Measurements from ENCODE around the gene CHST3. TPM values are rescaled to one million over a fixed set of nuclear protein-coding genes. Genes with fewer than 3 reads are reported as not detected.
A peak's percentile ranks its signal among the peaks of the same experiment; 100 is the strongest.
"Not testable (repeated sequence)": the region's sequence is repeated elsewhere in the genome, so short reads cannot be mapped to it uniquely, and the experiment has no call there.

CHST3 gene
- total RNA-seq, 2 experiments from 2014 or later = 0.05 TPM; not detected in 1

GRCh38 chr10:71962901-71963300 lies 1.3 kb upstream of the CHST3 start:
- peaks cover 82% of the 10 kb centered on the region for H3K27me3 Mint-ChIP-seq
- H3K27ac Mint-ChIP-seq = no peak overlapping the region
- H3K4me3 Mint-ChIP-seq = no peak overlapping the region
- ATAC-seq (no peak), DNase-seq (no peak)
- H3K36me3 Mint-ChIP-seq = no peaks in the 10 kb centered on the region
- H3K9me3 Mint-ChIP-seq (ENCODE audit: low read depth) = no peaks in the 10 kb centered on the region
- CTCF ChIA-PET = no interaction called here
- peaks cover 4% of the 10 kb centered on the region for H3K4me1 Mint-ChIP-seq

GRCh38 chr10:71963351-71964097 lies 671 bp upstream of the CHST3 start:
- Mint-ChIP-seq H3K4me1 (peaks cover 4% of the 10 kb centered on the region), H3K4me3 (no peak overlapping the region), H3K36me3 (no peaks in the 10 kb centered on the region), H3K9me3 (ENCODE audit: low read depth) (no peaks in the 10 kb centered on the region), H3K27ac (no peak overlapping the region), H3K27me3 (peaks cover 82% of the 10 kb centered on the region)
- DNase-seq (no peak), ATAC-seq (no peak)
- CTCF ChIA-PET = no interaction called here

- peaks cover 4% of the 10 kb centered on the region for H3K4me1 Mint-ChIP-seq
- peak overlapping the region; percentile 20 for H3K4me3 Mint-ChIP-seq
- ATAC-seq = no peak
- no peaks in the 10 kb centered on the region for H3K9me3 Mint-ChIP-seq (ENCODE audit: low read depth)
- peaks cover 71% of the 10 kb centered on the region for H3K27me3 Mint-ChIP-seq
- DNase-seq = no peak
- H3K27ac Mint-ChIP-seq = no peak overlapping the region
- no peaks in the 10 kb centered on the region for H3K36me3 Mint-ChIP-seq
- CTCF ChIA-PET = no interaction called here
Observed at GRCh38 chr10:71964743-71965515, 734 bp downstream of the CHST3 start.

GRCh38 chr10:71965623-71966022 lies 1.4 kb downstream of the CHST3 start:
- Mint-ChIP-seq H3K4me1 (peaks cover 4% of the 10 kb centered on the region), H3K27me3 (peaks cover 65% of the 10 kb centered on the region), H3K27ac (no peak overlapping the region), H3K4me3 (no peak overlapping the region), H3K36me3 (no peaks in the 10 kb centered on the region), H3K9me3 (ENCODE audit: low read depth) (no peaks in the 10 kb centered on the region)
- ATAC-seq (no peak), DNase-seq (no peak)
- CTCF ChIA-PET = no interaction called here

GRCh38 chr10:71966046-71967004 lies 2.1 kb downstream of the CHST3 start:
- H3K4me3 Mint-ChIP-seq = no peak overlapping the region
- DNase-seq = no peak
- CTCF ChIA-PET = no interaction called here
- peaks cover 62% of the 10 kb centered on the region for H3K27me3 Mint-ChIP-seq
- H3K27ac Mint-ChIP-seq = no peak overlapping the region
- H3K4me1 Mint-ChIP-seq = peaks cover 4% of the 10 kb centered on the region
- no peaks in the 10 kb centered on the region for H3K36me3 Mint-ChIP-seq
- no peaks in the 10 kb centered on the region for H3K9me3 Mint-ChIP-seq (ENCODE audit: low read depth)
- no peak for ATAC-seq

GRCh38 chr10:71967958-71968357 lies 3.8 kb downstream of the CHST3 start:
- H3K27me3 Mint-ChIP-seq = peaks cover 53% of the 10 kb centered on the region
- H3K4me3 Mint-ChIP-seq, CTCF ChIA-PET: not testable (repeated sequence)

GRCh38 chr10:71968553-71969474 lies 4.6 kb downstream of the CHST3 start:
- Mint-ChIP-seq H3K27me3 (peaks cover 45% of the 10 kb centered on the region), H3K4me1 (peaks cover 7% of the 10 kb centered on the region), H3K36me3 (no peaks in the 10 kb centered on the region), H3K9me3 (ENCODE audit: low read depth) (no peaks in the 10 kb centered on the region), H3K4me3 (no peak overlapping the region), H3K27ac (no peak overlapping the region)
- ATAC-seq (no peak), DNase-seq (no peak)
- CTCF ChIA-PET = no interaction called here

More at GRCh38 chr10:71967958-71968357, 3.8 kb downstream of the CHST3 start:
- not testable (repeated sequence) for H3K9me3 Mint-ChIP-seq (ENCODE audit: low read depth); H3K36me3 Mint-ChIP-seq; ATAC-seq; H3K4me1 Mint-ChIP-seq; H3K27ac Mint-ChIP-seq; DNase-seq

GRCh38 chr10:71969929-71970328 lies 5.7 kb downstream of the CHST3 start:
- no peak for ATAC-seq
- Mint-ChIP-seq H3K27ac (no peak overlapping the region), H3K4me1 (peaks cover 9% of the 10 kb centered on the region), H3K36me3 (no peaks in the 10 kb centered on the region), H3K9me3 (ENCODE audit: low read depth) (no peaks in the 10 kb centered on the region), H3K27me3 (peaks cover 42% of the 10 kb centered on the region), H3K4me3 (no peak overlapping the region)
- no peak for DNase-seq
- CTCF ChIA-PET = no interaction called here

GRCh38 chr10:71970331-71970730 lies 6.1 kb downstream of the CHST3 start:
- Mint-ChIP-seq H3K36me3 (no peaks in the 10 kb centered on the region), H3K4me1 (peaks cover 6% of the 10 kb centered on the region), H3K9me3 (ENCODE audit: low read depth) (no peaks in the 10 kb centered on the region), H3K27me3 (peaks cover 41% of the 10 kb centered on the region), H3K27ac (no peak overlapping the region), H3K4me3 (no peak overlapping the region)
- no peak for DNase-seq
- CTCF ChIA-PET = interaction anchor here (1.4 kb wide), 1 partner anchor 74 kb away, joined by 5 read pairs; no protein-coding TSS in a partner anchor
- no peak for ATAC-seq

GRCh38 chr10:71970869-71971268 lies 6.7 kb downstream of the CHST3 start:
- DNase-seq = no peak
- ATAC-seq = no peak
- Mint-ChIP-seq H3K9me3 (ENCODE audit: low read depth) (no peaks in the 10 kb centered on the region), H3K4me1 (peaks cover 6% of the 10 kb centered on the region), H3K27ac (no peak overlapping the region), H3K4me3 (no peak overlapping the region), H3K27me3 (peaks cover 35% of the 10 kb centered on the region), H3K36me3 (no peaks in the 10 kb centered on the region)
- CTCF ChIA-PET = interaction anchor here (1.4 to 1.5 kb wide), 2 partner anchors 13 to 75 kb away, joined by 4 to 5 read pairs; no protein-coding TSS in a partner anchor

- no peak for ATAC-seq
Observed at GRCh38 chr10:71971311-71971731, 7.1 kb downstream of the CHST3 start.

More at GRCh38 chr10:71971311-71971731, 7.1 kb downstream of the CHST3 start:
- CTCF ChIA-PET = interaction anchor here (1.4 to 1.5 kb wide), 2 partner anchors 13 to 75 kb away, joined by 4 to 5 read pairs; no protein-coding TSS in a partner anchor
- H3K27me3 Mint-ChIP-seq = peaks cover 31% of the 10 kb centered on the region
- H3K27ac Mint-ChIP-seq = no peak overlapping the region
- DNase-seq = no peak
- H3K9me3 Mint-ChIP-seq (ENCODE audit: low read depth) = no peaks in the 10 kb centered on the region
- no peak overlapping the region for H3K4me3 Mint-ChIP-seq
- no peaks in the 10 kb centered on the region for H3K36me3 Mint-ChIP-seq
- peaks cover 6% of the 10 kb centered on the region for H3K4me1 Mint-ChIP-seq
